GM19035 (cell line): ENCODE data around the gene AFDN.
"Not testable (repeated sequence)": the region's sequence is repeated elsewhere in the genome, so short reads cannot be mapped to it uniquely, and the experiment has no call there.

ENCODE experiments used
- ATAC-seq: cut with Tn5 transposase; IDR thresholded peaks from one replicate; pipeline ENCODE4 v1.9.1; 2021; ENCODE audit not compliant: unreplicated experiment

AFDN gene

GRCh38 chr6:167949121-167949684 lies 122.5 kb downstream of the AFDN start:
- ATAC-seq, result no peak

- no peak for ATAC-seq
Observed at GRCh38 chr6:167951781-167952511, 125.2 kb downstream of the AFDN start.

- no peak for ATAC-seq
Observed at GRCh38 chr6:167952512-167952859, 125.8 kb downstream of the AFDN start.

- ATAC-seq, result no peak
Observed at GRCh38 chr6:167953551-167953950, 126.8 kb downstream of the AFDN start.

GRCh38 chr6:167954151-167954550 lies 127.4 kb downstream of the AFDN start:
- ATAC-seq, result no peak

- no peak for ATAC-seq
Observed at GRCh38 chr6:167956491-167956890, 129.8 kb downstream of the AFDN start.

- ATAC-seq, result no peak
Observed at GRCh38 chr6:167956983-167957492, 130.3 kb downstream of the AFDN start.

GRCh38 chr6:167957626-167958025 lies 130.9 kb downstream of the AFDN start:
- no peak for ATAC-seq

GRCh38 chr6:167960579-167960978 lies 133.9 kb downstream of the AFDN start:
- no peak for ATAC-seq

- ATAC-seq, result no peak
Observed at GRCh38 chr6:167962711-167963110, 136.0 kb downstream of the AFDN start.

GRCh38 chr6:167963589-167964057 lies 136.9 kb downstream of the AFDN start:
- no peak for ATAC-seq

- ATAC-seq, result no peak
Observed at GRCh38 chr6:167965592-167966539, 139.2 kb downstream of the AFDN start.

- ATAC-seq, result no peak
Observed at GRCh38 chr6:167966540-167966905, 139.8 kb downstream of the AFDN start.

GRCh38 chr6:167968091-167968490 lies 141.4 kb downstream of the AFDN start:
- no peak for ATAC-seq

GRCh38 chr6:167970230-167970629 lies 143.5 kb downstream of the AFDN start:
- no peak for ATAC-seq

- no peak for ATAC-seq
Observed at GRCh38 chr6:167972193-167972592, 145.5 kb downstream of the AFDN start.

GRCh38 chr6:167973148-167973885 lies 146.6 kb downstream of the AFDN start:
- ATAC-seq, result no peak

GRCh38 chr6:167974640-167975344 lies 148.1 kb downstream of the AFDN start:
- ATAC-seq, result no peak

- ATAC-seq, result no peak
Observed at GRCh38 chr6:167975458-167975857, 148.7 kb downstream of the AFDN start.

GRCh38 chr6:167976116-167976657 lies 149.5 kb downstream of the AFDN start:
- not testable (repeated sequence) for ATAC-seq
